Activated naive CD4-positive, alpha-beta T cell treated with anti-CD3 and anti-CD28 coated beads, Interleukin-2, amount 10 ng/mL, durations not matched to agents 7 days and 5 days (primary cell): ENCODE measurements around the gene SNRK.
A peak's percentile ranks its signal among the peaks of the same experiment; 100 is the strongest.
"Not testable (repeated sequence)": the region's sequence is repeated elsewhere in the genome, so short reads cannot be mapped to it uniquely, and the experiment has no call there.

Experiments used
- CTCF ChIA-PET: fragments of 350-600 bp; sonication (Branson Sonifier 250); formaldehyde crosslinking; loops from one replicate; lab custom pipeline; 2021; ENCODE audit warnings: antibody characterized with exemption; lab: Charles Lee
- DNase-seq: peaks from one replicate; pipeline ENCODE4 v3.0.0-alpha.2; 2020
- H3K27ac Mint-ChIP-seq: one replicate; pipeline ENCODE4 v1.8.0; 2021; ENCODE audit warnings: mild to moderate bottlenecking, moderate library complexity, mixed read lengths
- H3K27me3 Mint-ChIP-seq: one replicate; pipeline ENCODE4 v1.8.0; 2021; ENCODE audit warnings: mild to moderate bottlenecking, mixed read lengths
- H3K36me3 Mint-ChIP-seq: one replicate; pipeline ENCODE4 v1.8.0; 2021; ENCODE audit warnings: mixed read lengths
- H3K4me1 Mint-ChIP-seq: one replicate; pipeline ENCODE4 v1.8.0; 2021; ENCODE audit warnings: mixed read lengths
- H3K4me3 Mint-ChIP-seq: one replicate; pipeline ENCODE4 v1.8.0; 2021; ENCODE audit warnings: mild to moderate bottlenecking, moderate library complexity, mixed read lengths
- H3K9me3 Mint-ChIP-seq: one replicate; pipeline ENCODE4 v1.8.0; 2021; ENCODE audit warnings: mixed read lengths

Gene SNRK

DNA sequence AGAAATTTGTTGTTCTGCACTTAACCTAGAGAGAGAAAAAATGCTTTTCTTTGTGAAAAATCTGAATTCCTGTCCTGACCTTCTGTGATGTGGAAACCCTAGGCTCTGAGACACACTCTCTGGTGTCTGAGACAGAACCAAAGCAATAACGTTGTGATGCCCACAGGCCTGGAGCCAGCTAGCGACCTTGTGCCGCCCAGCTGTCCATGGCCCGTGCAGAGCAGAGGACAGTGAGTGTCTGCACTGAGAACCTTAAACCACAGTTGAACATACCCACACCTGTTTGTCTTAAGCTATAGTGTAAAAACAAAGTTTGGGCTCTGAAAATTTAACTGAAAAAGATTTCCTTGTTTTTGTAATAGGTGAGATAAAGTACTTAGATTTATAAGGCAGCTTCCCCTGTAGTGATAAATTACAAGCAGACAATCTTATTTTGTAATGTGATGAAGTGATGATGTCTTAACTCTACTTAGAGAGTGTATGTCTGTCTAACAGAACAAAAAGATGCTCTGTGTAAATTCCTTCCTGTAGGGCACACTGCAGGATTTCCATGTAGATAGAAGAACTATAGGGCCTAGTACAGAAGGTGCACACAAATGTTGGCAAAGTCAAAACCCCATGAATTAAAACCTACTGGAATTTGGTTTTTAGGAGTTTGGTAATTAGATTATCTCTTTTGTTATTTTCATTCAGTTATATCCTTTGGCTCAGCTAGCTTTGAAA is 62.7 kb downstream of the SNRK start:
- Mint-ChIP-seq H3K4me3 (no peak overlapping the region), H3K36me3 (peaks cover 91% of the 10 kb centered on the region), H3K27ac (peak overlapping the region; percentile 76), H3K9me3 (peaks cover 30% of the 10 kb centered on the region), H3K4me1 (peaks cover 49% of the 10 kb centered on the region), H3K27me3 (no peaks in the 10 kb centered on the region)
- DNase-seq, result no peak
- CTCF ChIA-PET, result no interaction called here

DNA sequence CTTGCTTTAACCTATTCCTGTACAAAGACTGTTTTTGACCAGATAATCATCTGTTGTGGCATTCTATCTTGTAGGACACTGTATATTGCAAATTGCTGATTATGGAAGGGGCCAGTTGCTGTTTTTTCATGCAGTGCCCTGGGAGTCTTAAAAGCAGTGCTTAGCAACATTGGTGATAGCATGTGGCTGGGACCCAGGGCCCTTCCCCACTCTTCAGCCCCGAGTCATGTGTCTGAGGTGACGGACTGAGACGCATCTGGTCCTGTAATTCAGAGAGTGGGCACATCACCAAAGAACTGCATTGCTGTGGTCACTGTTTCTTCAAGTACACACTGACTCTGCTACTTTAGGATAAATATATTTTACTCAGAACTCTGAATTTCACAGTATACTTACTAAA is 63.4 kb downstream of the SNRK start:
- no peak for DNase-seq
- Mint-ChIP-seq H3K27ac (no peak overlapping the region), H3K27me3 (no peaks in the 10 kb centered on the region), H3K36me3 (peaks cover 91% of the 10 kb centered on the region), H3K9me3 (peaks cover 37% of the 10 kb centered on the region), H3K4me3 (no peak overlapping the region), H3K4me1 (peaks cover 42% of the 10 kb centered on the region)
- CTCF ChIA-PET, result no interaction called here

DNA sequence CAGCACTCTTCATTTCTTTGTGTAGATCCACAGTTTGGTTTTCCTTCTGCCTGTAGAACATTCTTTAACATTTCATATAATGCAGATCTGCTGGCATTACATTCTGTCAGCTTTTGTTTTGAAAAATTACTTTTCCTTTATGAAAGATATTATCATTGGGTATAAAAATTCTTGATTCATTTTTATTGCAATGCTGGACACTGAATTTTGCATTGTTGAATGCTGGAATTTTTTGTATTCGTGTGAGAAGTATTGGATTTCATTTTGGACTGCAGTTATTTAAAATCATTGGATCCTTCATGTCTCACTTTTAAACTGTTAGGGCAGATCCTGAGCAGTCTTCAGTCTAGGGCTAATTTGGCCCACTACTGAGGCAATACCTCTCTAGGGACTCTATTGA is 67.1 kb downstream of the SNRK start:
- Mint-ChIP-seq H3K9me3 (peaks cover 72% of the 10 kb centered on the region), H3K27me3 (no peaks in the 10 kb centered on the region), H3K36me3 (peaks cover 77% of the 10 kb centered on the region), H3K4me3 (no peak overlapping the region), H3K27ac (no peak overlapping the region), H3K4me1 (peaks cover 9% of the 10 kb centered on the region)
- CTCF ChIA-PET, result interaction anchor here (1.0 kb wide), 1 partner anchor 25 kb away, joined by 3 read pairs; no protein-coding TSS in a partner anchor
- DNase-seq, result no peak

DNA sequence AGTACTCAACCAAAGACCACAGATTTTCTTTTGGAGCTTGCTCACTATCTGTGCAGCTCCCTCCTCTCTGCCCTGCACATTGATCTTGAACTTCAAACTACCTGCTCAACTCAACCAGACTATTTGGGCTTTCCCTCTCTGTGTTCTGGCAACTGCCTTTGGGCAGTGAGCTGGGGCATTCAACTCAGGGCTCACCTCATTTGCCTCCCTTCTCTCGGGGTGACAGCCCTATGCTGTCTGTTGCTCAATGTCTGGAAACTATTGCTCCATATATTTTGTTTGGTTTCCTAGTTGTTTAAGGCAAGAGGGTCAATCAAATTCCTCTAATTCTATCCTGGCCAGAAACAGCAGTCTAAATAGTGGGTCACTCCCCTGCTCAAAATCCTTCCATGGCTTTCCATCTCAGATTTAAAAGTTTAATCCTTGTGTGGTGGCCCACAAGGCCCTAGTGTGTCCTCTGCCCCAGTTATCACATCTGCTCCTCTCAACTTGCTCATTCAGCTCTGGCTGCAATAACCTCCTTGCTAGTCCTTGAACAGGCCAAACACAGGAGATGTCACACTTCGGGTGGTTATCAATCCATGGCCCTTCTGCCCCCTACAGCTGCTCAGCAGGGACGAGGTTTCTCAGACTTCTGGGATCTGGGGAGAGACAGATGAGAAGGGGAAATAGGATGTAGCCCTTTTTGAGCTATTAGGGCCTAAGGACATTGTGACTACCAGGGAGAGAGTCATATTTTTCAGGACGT is 67.8 kb downstream of the SNRK start:
- Mint-ChIP-seq H3K27me3 (no peaks in the 10 kb centered on the region), H3K9me3 (peaks cover 73% of the 10 kb centered on the region), H3K4me1 (peaks cover 2% of the 10 kb centered on the region), H3K36me3 (peaks cover 70% of the 10 kb centered on the region), H3K27ac (no peak overlapping the region), H3K4me3 (no peak overlapping the region)
- CTCF ChIA-PET, result no interaction called here
- no peak for DNase-seq

DNA sequence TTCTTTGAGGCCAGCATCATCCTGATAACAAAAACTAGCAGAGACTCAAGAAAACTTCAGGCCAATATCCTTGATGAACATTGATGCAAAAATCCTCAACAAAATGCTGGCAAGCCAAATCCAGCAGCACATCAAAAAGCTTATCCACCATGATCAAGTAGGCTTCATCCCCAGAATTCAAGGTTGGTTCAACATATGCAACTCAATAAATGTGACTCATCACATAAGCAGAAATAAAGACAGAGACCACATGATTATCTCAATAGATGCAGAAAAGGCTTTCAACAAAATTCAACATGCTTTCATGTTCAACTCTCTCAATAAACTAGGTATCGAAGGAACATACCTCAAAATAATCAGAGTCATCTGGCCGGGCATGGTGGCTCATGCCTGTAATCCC is 69.7 kb downstream of the SNRK start:
- H3K27me3 Mint-ChIP-seq, H3K27ac Mint-ChIP-seq, H3K4me1 Mint-ChIP-seq, H3K4me3 Mint-ChIP-seq, DNase-seq: not testable (repeated sequence)
- Mint-ChIP-seq H3K36me3 (peaks cover 52% of the 10 kb centered on the region), H3K9me3 (peaks cover 70% of the 10 kb centered on the region)
- CTCF ChIA-PET, result interaction anchor here (0.6 kb wide), 1 partner anchor 271 kb away, joined by 3 read pairs; no protein-coding TSS in a partner anchor

DNA sequence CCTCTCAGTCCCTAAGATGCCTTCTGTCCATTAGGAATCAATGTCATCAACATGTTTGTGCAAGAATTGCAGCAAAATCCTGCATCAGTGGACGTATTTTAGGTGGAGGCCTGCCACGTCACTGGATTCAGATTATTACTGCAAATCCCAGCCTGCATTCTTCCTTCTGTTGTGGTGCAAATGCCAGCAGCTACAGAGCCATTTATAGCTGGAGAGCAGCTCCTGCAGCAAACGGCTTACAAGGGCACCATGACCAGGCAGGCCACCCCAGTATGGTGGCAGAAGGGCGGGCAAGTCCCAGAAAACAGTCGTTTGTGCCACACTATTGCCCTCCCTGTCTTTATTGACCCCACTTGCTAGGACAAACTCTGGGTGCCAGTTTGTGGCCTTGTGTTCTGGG is 74.7 kb downstream of the SNRK start:
- CTCF ChIA-PET, result no interaction called here
- Mint-ChIP-seq H3K27me3 (no peaks in the 10 kb centered on the region), H3K9me3 (peaks cover 22% of the 10 kb centered on the region), H3K4me1 (no peaks in the 10 kb centered on the region), H3K36me3 (peaks cover 8% of the 10 kb centered on the region), H3K27ac (no peak overlapping the region), H3K4me3 (no peak overlapping the region)
- no peak for DNase-seq

DNA sequence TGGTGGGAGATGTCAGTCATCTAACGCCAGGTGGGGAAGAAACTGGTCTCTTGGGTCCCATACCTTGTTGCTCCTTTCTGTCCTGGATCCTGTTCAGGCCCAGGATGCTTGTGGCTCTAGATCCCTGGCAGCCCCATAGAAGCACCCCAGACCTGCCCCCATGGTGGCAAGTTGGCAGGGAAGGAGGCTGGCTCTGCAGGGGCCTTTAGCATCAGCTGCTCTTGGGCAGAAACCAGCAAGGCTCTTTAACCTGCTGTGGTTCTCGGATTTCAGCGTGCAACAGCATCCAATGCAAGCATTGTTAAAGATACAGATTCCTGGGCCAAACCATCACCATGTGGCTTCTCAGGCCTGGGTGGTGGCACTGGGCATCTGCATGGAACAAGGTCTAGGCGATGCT is 75.8 kb downstream of the SNRK start:
- CTCF ChIA-PET, result no interaction called here
- H3K27me3 Mint-ChIP-seq, result no peaks in the 10 kb centered on the region
- H3K9me3 Mint-ChIP-seq, result peaks cover 14% of the 10 kb centered on the region
- no peak overlapping the region for H3K27ac Mint-ChIP-seq
- no peak for DNase-seq
- H3K4me1 Mint-ChIP-seq, result no peaks in the 10 kb centered on the region
- H3K36me3 Mint-ChIP-seq, result peaks cover 7% of the 10 kb centered on the region
- no peak overlapping the region for H3K4me3 Mint-ChIP-seq

DNA sequence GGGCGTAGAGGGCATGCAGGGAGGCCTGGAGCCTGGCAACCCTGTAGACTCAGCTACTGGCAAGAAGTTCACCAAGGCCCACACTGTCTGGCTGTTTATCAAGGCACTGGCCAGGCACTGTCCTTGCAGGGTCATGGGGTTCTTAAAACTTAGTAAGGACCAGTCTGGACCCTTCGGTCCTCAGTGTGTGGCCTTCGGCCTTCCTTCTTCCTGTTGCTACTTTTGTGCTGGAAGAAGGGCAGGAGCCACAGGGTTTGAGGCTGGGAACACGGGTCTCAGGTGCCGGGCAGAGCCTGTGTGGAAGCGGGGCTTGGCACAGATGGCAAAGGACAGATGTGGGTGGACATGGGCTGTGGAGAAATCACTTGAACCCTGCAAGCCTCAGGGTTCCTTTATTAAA is 76.6 kb downstream of the SNRK start:
- Mint-ChIP-seq H3K4me3 (no peak overlapping the region), H3K27ac (no peak overlapping the region), H3K4me1 (no peaks in the 10 kb centered on the region), H3K27me3 (peaks cover 2% of the 10 kb centered on the region), H3K9me3 (peaks cover 6% of the 10 kb centered on the region), H3K36me3 (peaks cover 3% of the 10 kb centered on the region)
- CTCF ChIA-PET, result no interaction called here
- DNase-seq, result no peak

DNA sequence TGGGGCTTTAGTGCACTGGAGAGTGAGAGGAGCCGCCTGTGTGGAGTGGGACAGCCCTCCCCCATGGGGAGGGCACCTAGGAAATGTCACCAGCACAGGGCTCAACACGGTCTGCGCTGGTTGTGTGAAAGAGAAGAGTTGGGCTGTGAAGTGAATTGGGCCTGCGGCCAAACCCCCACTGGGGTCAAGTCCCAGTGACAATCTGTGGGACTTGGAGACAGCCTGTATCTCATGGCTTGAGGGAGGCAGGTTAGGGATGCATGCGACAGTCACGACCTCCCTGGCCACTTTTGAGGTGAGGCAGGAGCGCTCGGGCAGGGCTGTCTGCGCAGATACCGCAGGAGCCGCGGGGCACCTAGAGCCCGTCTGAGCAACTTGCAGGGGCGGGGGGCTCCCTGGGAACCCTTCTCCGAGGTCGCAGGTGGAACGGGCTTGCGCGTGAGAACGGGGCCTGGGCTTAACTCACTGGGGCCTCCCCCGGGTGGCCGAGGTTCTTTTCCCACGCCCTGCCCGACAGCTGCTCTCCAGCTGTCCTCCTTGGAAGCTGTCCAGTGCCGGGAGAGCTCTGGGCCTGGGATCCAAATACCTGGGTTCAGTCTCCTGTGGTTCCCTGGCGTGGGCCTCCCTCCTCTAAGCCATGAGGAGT is 77.4 kb downstream of the SNRK start:
- Mint-ChIP-seq H3K27ac (no peak overlapping the region), H3K4me1 (no peaks in the 10 kb centered on the region), H3K4me3 (no peak overlapping the region), H3K27me3 (peaks cover 4% of the 10 kb centered on the region), H3K9me3 (no peaks in the 10 kb centered on the region), H3K36me3 (peaks cover 3% of the 10 kb centered on the region)
- DNase-seq, result no peak
- CTCF ChIA-PET, result no interaction called here

DNA sequence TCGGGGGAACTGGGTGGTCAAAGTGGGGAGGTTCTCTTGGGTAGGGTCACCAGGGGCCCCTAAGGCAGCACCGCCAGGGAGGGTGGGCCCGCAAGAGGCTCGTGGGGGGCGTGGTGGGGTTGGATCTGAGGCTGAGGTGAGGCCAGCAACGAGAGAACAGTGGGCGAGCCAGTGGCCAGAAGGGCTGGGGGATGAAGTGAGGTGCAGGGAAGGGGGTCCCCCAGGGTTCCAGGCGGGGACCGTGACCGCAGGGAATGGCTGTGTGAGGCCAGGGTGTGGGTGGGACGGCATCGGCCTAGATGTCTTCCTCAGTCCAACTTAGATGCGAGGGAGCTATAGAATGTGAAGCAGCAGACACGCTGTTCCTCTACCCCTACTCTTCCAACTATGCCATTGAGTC is 78.2 kb downstream of the SNRK start:
- no peaks in the 10 kb centered on the region for H3K4me1 Mint-ChIP-seq
- H3K36me3 Mint-ChIP-seq, result peaks cover 3% of the 10 kb centered on the region
- CTCF ChIA-PET, result no interaction called here
- DNase-seq, result no peak
- H3K9me3 Mint-ChIP-seq, result no peaks in the 10 kb centered on the region
- no peak overlapping the region for H3K27ac Mint-ChIP-seq
- no peak overlapping the region for H3K4me3 Mint-ChIP-seq
- peaks cover 4% of the 10 kb centered on the region for H3K27me3 Mint-ChIP-seq

DNA sequence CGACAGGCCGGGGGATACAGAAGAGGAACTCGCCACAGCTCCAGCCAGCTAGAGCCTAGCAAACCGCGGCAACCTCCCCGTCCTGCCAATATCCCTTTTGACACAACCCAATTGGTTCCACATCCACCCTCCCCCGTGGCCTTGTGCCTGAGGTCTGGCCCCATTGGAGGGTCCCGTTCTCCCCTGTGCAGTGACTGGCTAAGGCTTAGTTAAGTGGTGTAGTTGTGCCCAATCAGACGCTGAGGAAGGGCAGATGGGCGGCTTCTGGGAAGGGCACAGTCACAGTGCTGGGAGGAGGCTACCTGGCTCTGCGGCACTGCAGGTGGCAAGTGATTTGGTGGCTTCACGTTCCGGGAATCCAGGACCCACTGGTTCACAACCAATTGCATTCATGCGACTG is 78.6 kb downstream of the SNRK start:
- Mint-ChIP-seq H3K27ac (no peak overlapping the region), H3K36me3 (peaks cover 3% of the 10 kb centered on the region), H3K27me3 (peaks cover 4% of the 10 kb centered on the region), H3K4me3 (no peak overlapping the region), H3K4me1 (no peaks in the 10 kb centered on the region), H3K9me3 (no peaks in the 10 kb centered on the region)
- CTCF ChIA-PET, result no interaction called here
- no peak for DNase-seq

DNA sequence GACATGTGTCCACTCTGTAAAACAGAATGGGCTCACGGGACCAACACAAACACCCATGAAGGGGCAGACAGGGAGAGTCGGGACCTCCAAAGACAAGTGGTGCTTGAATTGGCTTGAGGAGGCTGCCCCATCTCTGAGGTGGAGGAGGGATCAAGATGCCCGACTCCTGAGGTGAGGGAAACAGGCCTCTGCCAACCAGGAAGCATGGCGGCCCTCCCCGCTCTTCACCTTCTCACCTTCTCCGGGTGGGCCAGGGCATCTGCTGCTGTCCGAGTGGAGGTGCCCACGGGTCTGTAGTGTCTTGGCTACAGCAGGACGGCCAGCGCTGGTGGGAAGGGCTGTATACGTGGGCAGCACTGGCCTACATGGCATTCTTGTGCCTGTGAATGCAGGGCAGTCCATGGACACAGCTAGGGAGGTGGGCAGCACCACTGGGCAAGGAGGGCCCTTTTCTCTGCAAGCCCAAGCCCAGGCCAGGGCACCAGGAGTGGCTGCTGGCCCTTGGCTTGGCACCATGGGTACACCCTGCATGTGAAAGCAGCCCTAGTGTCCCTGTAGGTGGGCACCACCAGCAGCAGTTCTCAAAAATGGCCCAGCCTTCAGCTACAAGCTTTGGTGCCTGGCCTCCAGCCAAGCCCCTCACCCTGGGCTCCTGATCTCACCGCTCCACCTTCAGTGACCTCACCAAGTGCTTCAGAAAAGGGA is 79.4 kb downstream of the SNRK start:
- CTCF ChIA-PET, result no interaction called here
- Mint-ChIP-seq H3K27me3 (peaks cover 4% of the 10 kb centered on the region), H3K4me1 (no peaks in the 10 kb centered on the region), H3K36me3 (peaks cover 3% of the 10 kb centered on the region), H3K4me3 (no peak overlapping the region), H3K27ac (no peak overlapping the region), H3K9me3 (no peaks in the 10 kb centered on the region)
- no peak for DNase-seq

DNA sequence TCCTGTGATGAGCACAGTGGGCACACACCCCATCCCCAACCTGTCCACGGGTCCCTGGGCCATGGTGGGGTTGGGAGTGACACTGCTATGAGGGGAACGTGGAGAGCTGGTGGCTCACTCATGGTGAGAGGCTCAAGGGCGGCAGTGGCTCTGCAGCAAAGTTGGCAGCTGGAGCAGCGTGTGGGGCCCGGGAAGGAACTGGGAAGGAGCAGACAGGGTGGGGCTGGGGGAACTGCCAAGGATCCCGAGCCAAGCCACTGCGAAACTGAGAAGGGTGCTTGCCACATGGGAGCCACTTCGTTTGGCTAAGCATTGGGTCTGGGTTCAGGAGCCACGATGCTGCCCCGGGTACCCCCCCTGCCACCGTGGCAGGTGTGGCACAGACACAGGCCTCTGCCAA is 80.1 kb downstream of the SNRK start:
- no peak for DNase-seq
- CTCF ChIA-PET, result no interaction called here
- Mint-ChIP-seq H3K4me3 (no peak overlapping the region), H3K27me3 (peaks cover 4% of the 10 kb centered on the region), H3K36me3 (peaks cover 3% of the 10 kb centered on the region), H3K4me1 (no peaks in the 10 kb centered on the region), H3K27ac (no peak overlapping the region), H3K9me3 (no peaks in the 10 kb centered on the region)

DNA sequence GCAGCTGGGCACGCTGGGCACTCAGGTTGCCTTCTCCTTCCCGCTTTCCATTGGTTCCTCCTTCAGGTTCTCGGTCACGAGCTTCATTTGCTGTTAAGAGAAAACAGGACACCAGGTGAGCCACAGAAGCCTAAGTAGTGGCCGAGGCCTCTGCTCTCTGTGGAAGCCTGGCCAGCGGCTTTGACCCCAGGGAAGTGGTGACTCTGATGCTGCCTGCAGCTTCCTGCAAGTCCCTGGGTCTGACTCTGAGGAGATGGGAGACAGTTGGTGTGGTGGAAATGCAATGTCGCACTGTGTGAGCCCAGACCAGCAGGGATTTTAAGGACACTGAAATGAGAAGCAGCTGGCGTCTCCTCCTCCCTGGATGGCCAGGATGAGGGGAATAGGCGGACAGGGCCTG is 80.5 kb downstream of the SNRK start:
- Mint-ChIP-seq H3K9me3 (no peaks in the 10 kb centered on the region), H3K27me3 (peaks cover 4% of the 10 kb centered on the region), H3K27ac (no peak overlapping the region), H3K4me1 (no peaks in the 10 kb centered on the region), H3K4me3 (no peak overlapping the region), H3K36me3 (peaks cover 3% of the 10 kb centered on the region)
- DNase-seq, result no peak
- CTCF ChIA-PET, result interaction anchor here (0.7 kb wide), 1 partner anchor 205 kb away, joined by 3 read pairs; no protein-coding TSS in a partner anchor
